B cell (primary cell): ENCODE data around the gene EPB41L4A. TPM values are rescaled to one million over a fixed set of nuclear protein-coding genes. Genes with fewer than 3 reads are reported as not detected.
A peak's percentile ranks its signal among the peaks of the same experiment; 100 is the strongest.
"Not testable (repeated sequence)": the region's sequence is repeated elsewhere in the genome, so short reads cannot be mapped to it uniquely, and the experiment has no call there.

Source experiments
- ATAC-seq: fragments of 200-7000 bp; cut with Tn5 transposase; one replicate; pipeline ENCODE4 v1.10.0; 2021; ENCODE audit warnings: low read depth, mild to moderate bottlenecking, moderate number of reproducible peaks, moderate library complexity
- CTCF ChIA-PET: fragments of 350-600 bp; sonication (Branson Sonifier 250); formaldehyde crosslinking; loops from one replicate; lab custom pipeline; 2021; ENCODE audit warnings: antibody characterized with exemption, inconsistent platforms; lab: Charles Lee
- POLR2A ChIA-PET: fragments of 350-600 bp; sonication (Branson Sonifier 250); formaldehyde crosslinking; loops from one replicate; lab custom pipeline; 2021; ENCODE audit warnings: antibody characterized with exemption; lab: Charles Lee
- DNase-seq: peaks from one replicate; pipeline ENCODE4 v3.0.0; 2013
- H2AFZ ChIP-seq: 2 replicates; pipeline ENCODE4 v1.6.1; 2012; ENCODE audit warnings: mild to moderate bottlenecking, low read depth, low read length; ENCODE audit not compliant: insufficient read depth, poor library complexity, severe bottlenecking
- H3K27ac ChIP-seq, 2 donors: 1 replicate in 1 of 2; 2 replicates in 1 of 2; pipeline ENCODE4 v1.5.1; 2012 to 2013; ENCODE audit warnings: low read length in 2 of 2, mild to moderate bottlenecking in 2 of 2, moderate library complexity in 1 of 2
- H3K27me3 ChIP-seq, 4 experiments: fragments of 200-600 bp in 1 of 4; sonication (generic) in 1 of 4; replicated peaks in 1 of 4; 1 replicate in 2 of 4; 2 replicates in 2 of 4; pipeline versions ENCODE4 v1.6.1 to v1.7.0; 2013 to 2016; ENCODE audit warnings: low read length in 3 of 4, mild to moderate bottlenecking in 2 of 4, mixed read lengths in 1 of 4, moderate library complexity in 1 of 4; ENCODE audit not compliant: insufficient read depth in 4 of 4, control insufficient read depth in 3 of 4; ENCODE audit errors: control extremely low read depth in 1 of 4
- H3K36me3 ChIP-seq, 2 experiments: replicated peaks in 1 of 2; 1 replicate in 1 of 2; 2 replicates in 1 of 2; pipeline versions ENCODE4 v1.6.1 to v1.7.1; 2013; ENCODE audit warnings: low read length in 1 of 2; ENCODE audit not compliant: insufficient read depth in 2 of 2, control insufficient read depth in 1 of 2; ENCODE audit errors: control extremely low read depth in 1 of 2, extremely low read depth in 1 of 2
- H3K4me1 ChIP-seq, 2 donors: fragments of 200-600 bp in 1 of 2; sonication (generic) in 1 of 2; 1 replicate in 1 of 2; 2 replicates in 1 of 2; pipeline versions ENCODE4 v1.5.1 to v1.6.1; 2013 to 2017; ENCODE audit warnings: low read length in 2 of 2; ENCODE audit not compliant: control insufficient read depth in 2 of 2, insufficient read depth in 2 of 2
- H3K4me2 ChIP-seq: replicated peaks from 2 replicates; pipeline ENCODE3; 2012; ENCODE audit warnings: mild to moderate bottlenecking, low read depth, low read length; ENCODE audit not compliant: poor library complexity, severe bottlenecking
- H3K4me3 ChIP-seq, 5 experiments: fragments of 200-600 bp in 1 of 5; sonication (generic) in 1 of 5; 1 replicate in 3 of 5; 2 replicates in 2 of 5; pipeline versions ENCODE4 v1.5.1 to v1.7.0; 2011 to 2016; ENCODE audit warnings: low read length in 4 of 5, mild to moderate bottlenecking in 4 of 5, low read depth in 2 of 5, control low read depth in 1 of 5, moderate library complexity in 1 of 5; ENCODE audit not compliant: insufficient read depth in 1 of 5; ENCODE audit errors: control extremely low read depth in 1 of 5, extremely low read depth in 1 of 5
- H3K79me2 ChIP-seq: fragments of 200-600 bp; sonication (generic); one replicate; pipeline ENCODE4 v1.6.0; 2016; ENCODE audit warnings: low read length; ENCODE audit not compliant: control insufficient read depth, insufficient read depth
- H3K9ac ChIP-seq: fragments of 200-600 bp; sonication (generic); 2 replicates; pipeline ENCODE4 v1.6.1; 2017; ENCODE audit warnings: mild to moderate bottlenecking, low read length, moderate library complexity
- H3K9me3 ChIP-seq, 3 donors: one replicate each; pipeline versions ENCODE4 v1.6.1 to v1.7.1; 2013; ENCODE audit warnings: low read length in 2 of 3; ENCODE audit not compliant: control insufficient read depth in 2 of 3, insufficient read depth in 1 of 3; ENCODE audit errors: control extremely low read depth in 1 of 3
- H4K20me1 ChIP-seq: 2 replicates; pipeline ENCODE4 v1.6.0; 2012; ENCODE audit warnings: mild to moderate bottlenecking, low read length; ENCODE audit not compliant: insufficient read depth, control insufficient read depth, poor library complexity, severe bottlenecking
- H3K27ac Mint-ChIP-seq: one replicate; pipeline ENCODE4 v1.8.0; 2021; ENCODE audit warnings: mixed read lengths
- H3K27me3 Mint-ChIP-seq: one replicate; pipeline ENCODE4 v1.8.0; 2021; ENCODE audit warnings: mixed read lengths
- H3K4me1 Mint-ChIP-seq: one replicate; pipeline ENCODE4 v1.8.0; 2021; ENCODE audit warnings: mixed read lengths
- H3K4me3 Mint-ChIP-seq: one replicate; pipeline ENCODE4 v1.8.0; 2021; ENCODE audit warnings: mixed read lengths
- H3K9me3 Mint-ChIP-seq: one replicate; pipeline ENCODE4 v1.8.0; 2022; ENCODE audit warnings: mixed read lengths; ENCODE audit not compliant: insufficient read depth
- CTCF ChIP-seq: fragments of 200-600 bp; IDR thresholded peaks from one replicate; pipeline ENCODE4 v1.8.0; 2022; ENCODE audit warnings: antibody characterized with exemption, mild to moderate bottlenecking
- EZH2 ChIP-seq: IDR thresholded peaks from 2 replicates; pipeline ENCODE4 v1.6.1; 2012; ENCODE audit warnings: borderline replicate concordance, low read depth, mild to moderate bottlenecking, moderate library complexity, low read length; ENCODE audit not compliant: insufficient read depth, poor library complexity, severe bottlenecking
- whole genome bisulfite sequencing: methylation state at CpG from one replicate; pipeline ENCODE4 v1.1.5; 2013; ENCODE audit warnings: missing lambda C conversion rate; ENCODE audit not compliant: insufficient coverage; 5-methylcytosine and 5-hydroxymethylcytosine counted together
- intact Hi-C: fragments of 100-400 bp; cut with micrococcal nuclease; formaldehyde crosslinking; loops from one replicate; pipeline ENCODE4 v1.10.0; 2022
- polyA plus RNA-seq: library from polyadenylated mRNA; depleted of rRNA; stranded (reverse); fragments of >200 nt; gene quantifications from 2 replicates; pipeline ENCODE4 v1.2.3, GENCODE V29; 2012
- total RNA-seq, 2 donors: library from RNA; stranded (reverse); fragments of 120-200 nt in 1 of 2; gene quantifications; 1 replicate in 1 of 2; 2 replicates in 1 of 2; pipeline versions ENCODE4 v1.2.3 to v1.2.4, GENCODE V29; 2013 to 2022

Gene EPB41L4A
- total and polyA plus RNA-seq, 2 donors (not counting 1 experiment from before 2014, with no cell fraction given): 1.8 to 12.9 TPM

GRCh38 chr5:112366987-112367386 lies 52.1 kb downstream of the EPB41L4A start:
- Histone ChIP-seq H4K20me1 (no peaks in the 10 kb centered on the region), H3K79me2 (no peaks in the 10 kb centered on the region), H2AFZ (no peak overlapping the region), H3K9ac (no peak overlapping the region), H3K4me1 (no peaks in the 10 kb centered on the region), H3K4me3 (no peak overlapping the region), H3K27me3 (peaks cover 0 to 4% (median 0%) of the 10 kb centered on the region in 4 experiments), H3K9me3 (no peaks in the 10 kb centered on the region), H3K27ac (no peak overlapping the region), H3K4me2 (no peak overlapping the region), H3K36me3 (no peaks in the 10 kb centered on the region)
- Mint-ChIP-seq H3K9me3 (no peaks in the 10 kb centered on the region), H3K27me3 (peaks cover 3% of the 10 kb centered on the region), H3K4me3 (no peak overlapping the region), H3K4me1 (no peaks in the 10 kb centered on the region), H3K27ac (no peak overlapping the region)
- DNase-seq: no peak
- CTCF ChIA-PET: no interaction called here
- WGBS: 93% methylated on average over 2 of the region's 2 CpGs
- ATAC-seq: no peak
- intact Hi-C loops: no loop called here
- POLR2A ChIA-PET: no interaction called here
- TF ChIP-seq CTCF (peak; percentile 30), EZH2 (no peak)

- H3K4me3 ChIP-seq, H3K4me2 ChIP-seq, H3K36me3 ChIP-seq, H3K9ac ChIP-seq, H3K9me3 Mint-ChIP-seq, ATAC-seq, H3K79me2 ChIP-seq, H3K27ac Mint-ChIP-seq, H3K27me3 ChIP-seq, H2AFZ ChIP-seq, CTCF ChIA-PET, H3K27me3 Mint-ChIP-seq, intact Hi-C loops, H3K4me3 Mint-ChIP-seq, H3K4me1 Mint-ChIP-seq, H3K27ac ChIP-seq, H4K20me1 ChIP-seq, H3K4me1 ChIP-seq, POLR2A ChIA-PET, DNase-seq, H3K9me3 ChIP-seq: not testable (repeated sequence)
- 90% methylated on average over 13 of the region's 26 CpGs for WGBS
Measured at GRCh38 chr5:112360740-112361139, 58.3 kb downstream of the EPB41L4A start.
